WERI-Rb-1 (cell line): ENCODE results near the gene ABCC2.
"Not testable (repeated sequence)": the region's sequence is repeated elsewhere in the genome, so short reads cannot be mapped to it uniquely, and the experiment has no call there.

Experiments
- DNase-seq: peaks from one replicate; pipeline ENCODE4 v3.0.0-alpha.2; 2020
- H3K27ac ChIP-seq: fragments of 250-450 bp; sonication (Bioruptor Pico); 2 replicates; pipeline ENCODE4 v1.5.1; 2020; ENCODE audit warnings: mild to moderate bottlenecking, moderate library complexity
- H3K27me3 ChIP-seq: fragments of 250-450 bp; sonication (Bioruptor Pico); 2 replicates; pipeline ENCODE4 v1.5.1; 2021; ENCODE audit warnings: mild to moderate bottlenecking, low read depth, moderate library complexity; ENCODE audit not compliant: insufficient read depth, severe bottlenecking
- H3K36me3 ChIP-seq: fragments of 250-450 bp; sonication (Bioruptor Pico); 2 replicates; pipeline ENCODE4 v1.5.1; 2020; ENCODE audit warnings: mild to moderate bottlenecking, moderate library complexity
- H3K4me3 ChIP-seq: 2 replicates; pipeline ENCODE4 v1.5.1; 2011; ENCODE audit warnings: low read depth, mild to moderate bottlenecking, control low read depth, low read length
- H3K9me3 ChIP-seq: fragments of 250-450 bp; sonication (Bioruptor Pico); 2 replicates; pipeline ENCODE4 v1.5.1; 2021; ENCODE audit warnings: mild to moderate bottlenecking, moderate library complexity; ENCODE audit not compliant: severe bottlenecking
- CTCF ChIP-seq: IDR thresholded peaks from 2 replicates; pipeline ENCODE4 v1.5.1; 2011; ENCODE audit warnings: low read depth, mild to moderate bottlenecking, control low read depth, inconsistent platforms, low read length

Gene ABCC2

GRCh38 chr10:99881371-99881770 is 98.9 kb downstream of the ABCC2 start:
- peak; percentile 63 for DNase-seq
- no peak overlapping the region for H3K4me3 ChIP-seq
- TF ChIP-seq CTCF = no peak
- peaks cover 47% of the 10 kb centered on the region for H3K36me3 ChIP-seq
- peak overlapping the region; percentile 55 for H3K27ac ChIP-seq
- H3K9me3 ChIP-seq = no peaks in the 10 kb centered on the region
- no peaks in the 10 kb centered on the region for H3K27me3 ChIP-seq

- no peak overlapping the region for H3K4me3 ChIP-seq
- no peak overlapping the region for H3K27ac ChIP-seq
- no peaks in the 10 kb centered on the region for H3K27me3 ChIP-seq
- DNase-seq = no peak
- H3K36me3 ChIP-seq = peaks cover 38% of the 10 kb centered on the region
- TF ChIP-seq CTCF = no peak
- H3K9me3 ChIP-seq = no peaks in the 10 kb centered on the region
These were observed 101.1 kb downstream of the ABCC2 start for GRCh38 chr10:99883523-99883922.

GRCh38 chr10:99888622-99889021 is 106.2 kb downstream of the ABCC2 start:
- peaks cover 29% of the 10 kb centered on the region for H3K36me3 ChIP-seq
- no peak for DNase-seq
- H3K27ac ChIP-seq = no peak overlapping the region

GRCh38 chr10:99894613-99895012 is 112.2 kb downstream of the ABCC2 start:
- Histone ChIP-seq H3K27ac (no peak overlapping the region), H3K36me3 (peaks cover 44% of the 10 kb centered on the region), H3K9me3 (no peaks in the 10 kb centered on the region), H3K27me3 (no peaks in the 10 kb centered on the region), H3K4me3 (no peak overlapping the region)
- no peak for TF ChIP-seq CTCF
- DNase-seq = no peak

More at GRCh38 chr10:99888622-99889021, 106.2 kb downstream of the ABCC2 start:
- no peaks in the 10 kb centered on the region for H3K27me3 ChIP-seq
- no peak for TF ChIP-seq CTCF
- H3K9me3 ChIP-seq = no peaks in the 10 kb centered on the region
- no peak overlapping the region for H3K4me3 ChIP-seq

- DNase-seq, H3K27me3 ChIP-seq, H3K9me3 ChIP-seq, H3K4me3 ChIP-seq, H3K27ac ChIP-seq: not testable (repeated sequence)
- H3K36me3 ChIP-seq = peaks cover 44% of the 10 kb centered on the region
These were observed 112.6 kb downstream of the ABCC2 start for GRCh38 chr10:99895066-99895465.

GRCh38 chr10:99895867-99896266 is 113.4 kb downstream of the ABCC2 start:
- no peak for DNase-seq
- no peak overlapping the region for H3K4me3 ChIP-seq
- no peaks in the 10 kb centered on the region for H3K27me3 ChIP-seq
- H3K36me3 ChIP-seq = peaks cover 44% of the 10 kb centered on the region
- H3K27ac ChIP-seq = no peak overlapping the region
- TF ChIP-seq CTCF = no peak
- no peaks in the 10 kb centered on the region for H3K9me3 ChIP-seq
